Heart left ventricle (tissue), 16 donors: Measurements from ENCODE around the gene NAA20. TPM values are rescaled to one million over a fixed set of nuclear protein-coding genes. Genes with fewer than 3 reads are reported as not detected.
A peak's percentile ranks its signal among the peaks of the same experiment; 100 is the strongest.

Source experiments
- ATAC-seq, 4 donors: fragments of 200-7000 bp; cut with Tn5 transposase; one replicate each; pipeline ENCODE4 v1.9.1; 2020 to 2022; ENCODE audit warnings: moderate library complexity in 4 of 4, mild to moderate bottlenecking in 3 of 4, moderate number of reproducible peaks in 1 of 4
- DNase-seq, 5 donors: peaks; one replicate each; pipeline ENCODE4 v3.0.0-alpha.2; 2020
- H3K27ac ChIP-seq, 12 donors: fragments of 200-600 bp; sonication (generic) in 4 of 12; one replicate each; pipeline versions ENCODE4 v1.5.0 to v1.8.0; 2016 to 2022; ENCODE audit warnings: mild to moderate bottlenecking in 2 of 12
- H3K27me3 ChIP-seq, 9 donors: fragments of 200-600 bp; sonication (generic) in 2 of 9; one replicate each; pipeline versions ENCODE4 v1.5.1 to v1.8.0; 2016 to 2022; ENCODE audit warnings: mild to moderate bottlenecking in 3 of 9
- H3K36me3 ChIP-seq, 9 donors: fragments of 200-600 bp; sonication (generic) in 2 of 9; one replicate each; pipeline versions ENCODE4 v1.5.0 to v1.8.0; 2018 to 2022; ENCODE audit warnings: mild to moderate bottlenecking in 2 of 9
- H3K4me1 ChIP-seq, 12 donors: fragments of 200-600 bp; sonication (generic) in 4 of 12; one replicate each; pipeline versions ENCODE4 v1.5.0 to v1.8.0; 2016 to 2022; ENCODE audit warnings: mild to moderate bottlenecking in 3 of 12
- H3K4me3 ChIP-seq, 12 donors: fragments of 200-600 bp; sonication (generic) in 4 of 12; one replicate each; pipeline versions ENCODE4 v1.5.0 to v1.8.0; 2017 to 2022; ENCODE audit warnings: mild to moderate bottlenecking in 9 of 12, moderate library complexity in 4 of 12
- H3K9me3 ChIP-seq, 12 donors: fragments of 200-600 bp; sonication (generic) in 4 of 12; one replicate each; pipeline versions ENCODE4 v1.5.0 to v1.8.0; 2016 to 2022; ENCODE audit warnings: mild to moderate bottlenecking in 1 of 12
- POLR2A ChIP-seq, 2 donors: fragments of 450-650 bp; IDR thresholded peaks; one replicate each; pipeline ENCODE4 v1.6.1; 2017; ENCODE audit warnings: antibody characterized with exemption in 2 of 2, mild to moderate bottlenecking in 2 of 2, moderate library complexity in 2 of 2
- WGBS, 4 donors: extraction: QIAGEN DNeasy Blood & Tissue Kit in 2 of 4; methylation state at CpG; one replicate each; pipeline versions ENCODE4 v1.1.5 to v1.1.7; 2013 to 2018; 5-methylcytosine and 5-hydroxymethylcytosine counted together
- intact Hi-C, 10 donors: fragments of 100-400 bp; cut with DNase I; formaldehyde crosslinking; loops; one replicate each; pipeline versions ENCODE4 v1.11.1 to v1.14.2; 2022
- polyA plus RNA-seq, 2 donors: library from polyadenylated mRNA; stranded (reverse); fragments of 200-250 nt; gene quantifications; one replicate each; pipeline ENCODE4 v1.2.3, GENCODE V29; 2013
- total RNA-seq, 9 donors: library from RNA; depleted of rRNA in 2 of 9; stranded (reverse); fragments of >200 nt in 2 of 9; fragmentation: NEBNext Ultra II Directional in 3 of 9; extraction: Animal tissue kit (Norgen Biotek cat#: 25700) in 3 of 9; gene quantifications; one replicate each; pipeline versions ENCODE4 v1.1.0 to v1.2.4, GENCODE V29; 2016 to 2023
- TF ChIP-seq, protein P1 (sequence below), 12 donors: fragments of 200-600 bp; sonication (generic) in 4 of 12; IDR thresholded peaks; one replicate each; pipeline versions ENCODE4 v1.5.0 to v1.8.0; 2018 to 2022; ENCODE audit warnings: antibody characterized with exemption in 12 of 12, mild to moderate bottlenecking in 5 of 12
- donor health status: ischemic (EF 13 %, LVEDD 7.1; RV severe dilation, severe dysfunction).
- donor health status: healthy with polysubstance abuse.
- donor health status: DM: no; HTN: yes; CAD: no.
- donor health status: DM: no; HTN: no; CAD: no.
- donor health status: ischemic (EF 25% LVEDD 6.9; RV normal size, moderate dysfunction).
- donor health status: ischemic (EF 25% LVEDD 5.7; RV mildly dilated, moderate dysfunction).
- donor health status: healthy.
- donor health status: DM: yes; HTN: yes; CAD: no.
- donor health status: ischemic (EF 35%, LVEDD 5.7; RV mildly dilated, moderate dysfunction).
- donor health status: nonischemic (EF 11% LVEDD 7.7; RV severe dilation, severe dysfunction).
- donor health status: DM: yes; HTN: yes; CAD: no.
- donor health status: PGD.
- donor health status: ischemic (EF 29% LVEDD 5.4; RV normal size, mild dysfunction).
- donor health status: nonischemic (EF 23%, LVEDD 6.1; RV moderate dilation, normal function).

The NAA20 gene
- total and polyA plus RNA-seq, 11 donors, result 36.0 to 130 (median 59.7) TPM

DNA sequence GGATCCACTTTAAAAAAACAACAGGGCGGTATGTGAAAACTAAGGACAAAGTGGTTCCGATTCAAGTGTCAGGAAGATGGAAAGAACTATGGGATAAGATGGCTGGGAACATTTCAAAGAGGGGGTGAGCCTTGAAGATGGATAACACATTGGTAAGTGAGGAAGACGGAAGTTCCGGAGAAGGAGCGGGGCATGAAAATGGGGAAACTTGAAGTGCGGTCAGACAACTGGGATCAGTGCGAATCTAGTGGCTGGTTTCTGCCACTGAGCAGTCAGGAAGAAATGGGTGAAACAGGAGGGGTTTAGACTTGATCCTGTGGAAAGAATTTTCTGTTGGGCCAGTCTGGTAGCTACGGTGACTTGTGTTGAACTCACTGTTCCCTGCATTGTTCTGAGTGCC lies 1.2 kb downstream of the NAA20 start:
- WGBS, 4 donors, result 86 to 92% (median 91%) methylated on average over 8 of the region's 8 CpGs
- peaks cover 0 to 22% (median 7%) of the 10 kb centered on the region in 9 donors for H3K36me3 ChIP-seq
- no peak for TF ChIP-seq POLR2A (IDR thresholded peaks at IDR 0.05)
- TF ChIP-seq, protein P1, sequence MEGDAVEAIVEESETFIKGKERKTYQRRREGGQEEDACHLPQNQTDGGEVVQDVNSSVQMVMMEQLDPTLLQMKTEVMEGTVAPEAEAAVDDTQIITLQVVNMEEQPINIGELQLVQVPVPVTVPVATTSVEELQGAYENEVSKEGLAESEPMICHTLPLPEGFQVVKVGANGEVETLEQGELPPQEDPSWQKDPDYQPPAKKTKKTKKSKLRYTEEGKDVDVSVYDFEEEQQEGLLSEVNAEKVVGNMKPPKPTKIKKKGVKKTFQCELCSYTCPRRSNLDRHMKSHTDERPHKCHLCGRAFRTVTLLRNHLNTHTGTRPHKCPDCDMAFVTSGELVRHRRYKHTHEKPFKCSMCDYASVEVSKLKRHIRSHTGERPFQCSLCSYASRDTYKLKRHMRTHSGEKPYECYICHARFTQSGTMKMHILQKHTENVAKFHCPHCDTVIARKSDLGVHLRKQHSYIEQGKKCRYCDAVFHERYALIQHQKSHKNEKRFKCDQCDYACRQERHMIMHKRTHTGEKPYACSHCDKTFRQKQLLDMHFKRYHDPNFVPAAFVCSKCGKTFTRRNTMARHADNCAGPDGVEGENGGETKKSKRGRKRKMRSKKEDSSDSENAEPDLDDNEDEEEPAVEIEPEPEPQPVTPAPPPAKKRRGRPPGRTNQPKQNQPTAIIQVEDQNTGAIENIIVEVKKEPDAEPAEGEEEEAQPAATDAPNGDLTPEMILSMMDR (IDR thresholded peaks at IDR 0.05), result no peak
- no peaks in the 10 kb centered on the region for H3K27me3 ChIP-seq
- peak overlapping the region in 11 of 12 donors; percentile 71 to 99 (median 83) for H3K4me3 ChIP-seq
- H3K27ac ChIP-seq, result peak overlapping the region in 1 of 12 donors; percentile 83
- DNase-seq (no peak), ATAC-seq (no peak)
- no peaks in the 10 kb centered on the region for H3K9me3 ChIP-seq
- peaks cover 0 to 68% (median 28%) of the 10 kb centered on the region in 12 donors for H3K4me1 ChIP-seq
- intact Hi-C loops, result loop anchor here in 4 of 10 donors (5.0 kb wide), 2 partner anchors 34 to 326 kb away; partner anchors contain the start of genes CFAP61 (in 3 of the 4) and CRNKL1 (in 3 of the 4)

DNA sequence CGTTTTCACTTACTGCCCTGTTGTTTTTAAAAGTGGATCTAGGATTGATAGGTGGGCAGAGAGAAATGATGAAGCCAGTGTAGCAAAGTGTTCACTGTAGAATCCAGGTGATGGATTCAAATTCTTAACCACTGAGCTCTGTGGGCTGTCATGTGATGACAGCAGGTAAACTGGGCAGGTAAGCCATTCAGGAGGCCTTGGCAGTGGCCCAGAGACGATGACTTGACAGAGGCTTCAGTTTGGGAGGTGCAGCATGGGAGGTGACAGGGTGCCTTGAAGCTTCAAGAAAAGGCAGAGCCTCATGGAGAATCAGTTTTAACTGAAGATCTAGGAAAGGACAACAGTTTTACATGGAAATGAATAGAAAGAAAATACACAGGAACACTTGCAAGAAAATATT lies 2.0 kb downstream of the NAA20 start:
- Histone ChIP-seq H3K9me3 (no peaks in the 10 kb centered on the region), H3K4me1 (peaks cover 0 to 68% (median 27%) of the 10 kb centered on the region in 12 donors), H3K27ac (no peak overlapping the region), H3K36me3 (peaks cover 0 to 28% (median 13%) of the 10 kb centered on the region in 9 donors), H3K27me3 (no peaks in the 10 kb centered on the region), H3K4me3 (peak overlapping the region in 1 of 12 donors; percentile 20)
- no peak for TF ChIP-seq POLR2A (IDR thresholded peaks at IDR 0.05)
- TF ChIP-seq, protein P1 (IDR thresholded peaks at IDR 0.05), result no peak
- 67 to 81% (median 72%) methylated on average over 2 of the region's 2 CpGs for WGBS, 4 donors
- intact Hi-C loops, result loop anchor here in 4 of 10 donors (5.0 kb wide), 2 partner anchors 33 to 327 kb away; partner anchors contain the start of genes CFAP61 (in 3 of the 4) and CRNKL1 (in 3 of the 4)
- DNase-seq (no peak), ATAC-seq (no peak)

DNA sequence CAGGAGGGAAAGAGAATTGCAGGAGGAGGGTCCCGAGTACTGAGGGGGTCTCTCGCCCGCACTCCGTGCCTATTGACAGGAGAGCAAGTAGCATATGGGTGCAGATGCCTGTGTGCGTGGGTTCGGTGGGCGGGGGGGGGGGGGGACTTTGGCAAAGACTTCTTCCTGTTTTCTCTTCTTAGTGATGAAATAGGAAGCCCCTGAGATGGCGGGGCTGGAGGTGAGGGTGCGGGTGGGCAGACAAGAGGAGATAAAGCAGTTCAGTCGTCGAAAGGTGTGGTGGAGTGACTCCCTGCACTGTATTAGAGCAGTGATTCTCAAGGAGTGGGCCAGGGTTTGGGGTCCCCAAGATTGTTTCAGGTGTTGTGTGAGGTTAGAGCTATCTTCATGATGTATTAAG lies 3.7 kb downstream of the NAA20 start:
- Histone ChIP-seq H3K27me3 (no peaks in the 10 kb centered on the region), H3K27ac (no peak overlapping the region), H3K4me1 (peaks cover 0 to 60% (median 26%) of the 10 kb centered on the region in 12 donors), H3K4me3 (no peak overlapping the region), H3K9me3 (no peaks in the 10 kb centered on the region), H3K36me3 (peaks cover 0 to 43% (median 20%) of the 10 kb centered on the region in 9 donors)
- intact Hi-C loops, result no loop called here
- no peak for DNase-seq
- no peak for TF ChIP-seq POLR2A (IDR thresholded peaks at IDR 0.05)
- TF ChIP-seq, protein P1 (IDR thresholded peaks at IDR 0.05), result no peak
- ATAC-seq, result no peak
- 77 to 81% (median 81%) methylated on average over 11 of the region's 11 CpGs for WGBS, 4 donors

DNA sequence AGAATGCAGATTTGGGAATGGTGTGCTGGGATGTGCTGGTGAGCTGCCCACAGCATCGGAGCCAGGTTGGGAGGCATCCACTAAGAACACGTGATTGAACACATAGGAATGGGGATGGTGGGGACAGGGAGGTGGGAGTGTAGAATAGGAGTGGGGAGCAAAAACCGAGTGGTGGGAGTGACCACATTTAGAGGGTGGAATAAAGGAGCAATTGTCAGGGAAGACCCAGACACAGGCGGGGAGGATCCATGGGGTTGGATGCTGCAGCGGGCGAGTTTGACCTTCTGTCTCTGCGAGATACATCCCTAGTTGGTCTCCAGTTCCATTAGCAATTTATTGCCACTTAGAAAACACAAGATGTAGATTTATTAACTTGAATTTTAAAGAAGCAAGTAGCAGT lies 4.7 kb downstream of the NAA20 start:
- no peak for TF ChIP-seq POLR2A (IDR thresholded peaks at IDR 0.05)
- TF ChIP-seq, protein P1 (IDR thresholded peaks at IDR 0.05), result no peak
- H3K4me1 ChIP-seq, result peaks cover 0 to 54% (median 22%) of the 10 kb centered on the region in 12 donors
- no peak overlapping the region for H3K4me3 ChIP-seq
- H3K27me3 ChIP-seq, result no peaks in the 10 kb centered on the region
- 54 to 86% (median 81%) methylated on average over 7 of the region's 7 CpGs for WGBS, 4 donors
- intact Hi-C loops, result no loop called here
- peak overlapping the region in 1 of 12 donors; percentile 64 for H3K27ac ChIP-seq
- H3K36me3 ChIP-seq, result peaks cover 0 to 52% (median 28%) of the 10 kb centered on the region in 9 donors
- no peak for DNase-seq
- H3K9me3 ChIP-seq, result no peaks in the 10 kb centered on the region
- ATAC-seq, result no peak
